LNCaP clone FGC (cell line): ENCODE results near the gene RNF112.
"Not testable (repeated sequence)": the region's sequence is repeated elsewhere in the genome, so short reads cannot be mapped to it uniquely, and the experiment has no call there.

Experiments used
- DNase-seq: peaks from one replicate; pipeline ENCODE4 v3.0.0-alpha.2; 2011; ENCODE audit warnings: low read depth
- H3K4me3 ChIP-seq: 2 replicates; pipeline ENCODE4 v1.5.1; 2011; ENCODE audit warnings: mild to moderate bottlenecking, low read depth, low read length, control low read depth
- TF ChIP-seq, protein P1 (sequence below): IDR thresholded peaks from 2 replicates; pipeline ENCODE4 v1.5.1; 2012; ENCODE audit warnings: mild to moderate bottlenecking; ENCODE audit not compliant: control insufficient read depth, insufficient read depth; ENCODE audit errors: extremely low read depth

Gene RNF112

DNA sequence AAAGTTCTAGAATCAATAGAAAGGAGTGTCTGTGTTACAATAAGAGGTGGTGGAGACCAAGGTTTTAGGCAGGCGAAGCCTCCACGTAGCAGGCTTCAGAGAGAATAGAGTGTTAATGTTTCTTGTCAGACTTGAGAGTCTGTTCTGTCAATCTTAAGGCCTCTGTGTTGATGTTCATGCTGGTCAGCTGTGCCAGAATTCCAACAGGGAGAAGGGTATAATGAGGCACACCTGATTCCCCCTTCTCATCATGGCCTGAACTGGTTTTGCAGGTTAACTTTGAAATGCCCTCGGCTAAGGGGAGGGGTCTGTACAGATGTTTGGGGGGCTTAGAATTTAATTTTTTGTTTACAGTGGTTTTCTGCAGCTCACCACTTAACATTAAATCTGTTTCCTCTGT lies 46.0 kb downstream of the RNF112 start:
- TF ChIP-seq, protein P1, sequence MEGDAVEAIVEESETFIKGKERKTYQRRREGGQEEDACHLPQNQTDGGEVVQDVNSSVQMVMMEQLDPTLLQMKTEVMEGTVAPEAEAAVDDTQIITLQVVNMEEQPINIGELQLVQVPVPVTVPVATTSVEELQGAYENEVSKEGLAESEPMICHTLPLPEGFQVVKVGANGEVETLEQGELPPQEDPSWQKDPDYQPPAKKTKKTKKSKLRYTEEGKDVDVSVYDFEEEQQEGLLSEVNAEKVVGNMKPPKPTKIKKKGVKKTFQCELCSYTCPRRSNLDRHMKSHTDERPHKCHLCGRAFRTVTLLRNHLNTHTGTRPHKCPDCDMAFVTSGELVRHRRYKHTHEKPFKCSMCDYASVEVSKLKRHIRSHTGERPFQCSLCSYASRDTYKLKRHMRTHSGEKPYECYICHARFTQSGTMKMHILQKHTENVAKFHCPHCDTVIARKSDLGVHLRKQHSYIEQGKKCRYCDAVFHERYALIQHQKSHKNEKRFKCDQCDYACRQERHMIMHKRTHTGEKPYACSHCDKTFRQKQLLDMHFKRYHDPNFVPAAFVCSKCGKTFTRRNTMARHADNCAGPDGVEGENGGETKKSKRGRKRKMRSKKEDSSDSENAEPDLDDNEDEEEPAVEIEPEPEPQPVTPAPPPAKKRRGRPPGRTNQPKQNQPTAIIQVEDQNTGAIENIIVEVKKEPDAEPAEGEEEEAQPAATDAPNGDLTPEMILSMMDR = no peak
- no peak for DNase-seq
- no peak overlapping the region for H3K4me3 ChIP-seq

DNA sequence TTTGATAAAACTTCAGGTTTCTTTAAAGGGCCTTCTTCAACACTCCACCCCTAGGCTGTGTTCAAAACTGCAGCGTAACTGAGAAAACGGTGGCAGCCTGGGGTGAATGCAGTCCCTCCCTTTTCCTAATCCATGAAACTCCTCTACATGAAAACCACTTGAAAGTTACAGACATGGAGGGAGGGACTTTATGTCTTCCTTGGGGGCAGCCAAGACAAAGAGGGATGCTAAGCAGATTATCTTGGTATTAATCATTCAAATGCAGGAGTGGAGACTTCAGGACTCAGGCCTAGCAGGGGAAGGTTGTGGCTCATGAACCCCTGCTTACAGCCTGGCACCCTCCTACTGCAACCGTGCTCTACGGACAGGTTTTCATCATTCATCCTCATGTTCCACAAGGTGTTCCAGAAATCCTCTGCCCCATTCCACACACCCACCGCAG lies 46.8 kb downstream of the RNF112 start:
- TF ChIP-seq, protein P1 = no peak
- no peak for DNase-seq
- H3K4me3 ChIP-seq = no peak overlapping the region

DNA sequence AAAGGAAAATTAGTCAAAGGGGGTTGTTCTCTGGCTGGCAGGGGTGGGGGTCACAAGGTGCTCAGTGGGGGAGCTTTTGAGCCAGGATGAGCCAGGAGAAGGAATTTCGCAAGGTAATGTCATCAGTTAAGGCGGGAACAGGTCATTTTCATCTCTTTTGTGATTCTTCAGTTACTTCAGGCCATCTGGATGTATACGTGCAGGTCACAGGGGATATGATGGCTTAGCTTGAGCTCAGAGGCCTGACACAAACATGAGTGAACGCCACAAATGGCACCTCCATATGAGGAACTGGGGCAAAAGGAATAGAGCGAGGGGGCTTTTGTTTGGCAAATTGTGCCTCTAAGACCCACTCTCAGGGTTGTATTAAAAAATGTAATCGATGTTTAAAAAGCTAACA lies 47.4 kb downstream of the RNF112 start:
- DNase-seq, H3K4me3 ChIP-seq: not testable (repeated sequence)

DNA sequence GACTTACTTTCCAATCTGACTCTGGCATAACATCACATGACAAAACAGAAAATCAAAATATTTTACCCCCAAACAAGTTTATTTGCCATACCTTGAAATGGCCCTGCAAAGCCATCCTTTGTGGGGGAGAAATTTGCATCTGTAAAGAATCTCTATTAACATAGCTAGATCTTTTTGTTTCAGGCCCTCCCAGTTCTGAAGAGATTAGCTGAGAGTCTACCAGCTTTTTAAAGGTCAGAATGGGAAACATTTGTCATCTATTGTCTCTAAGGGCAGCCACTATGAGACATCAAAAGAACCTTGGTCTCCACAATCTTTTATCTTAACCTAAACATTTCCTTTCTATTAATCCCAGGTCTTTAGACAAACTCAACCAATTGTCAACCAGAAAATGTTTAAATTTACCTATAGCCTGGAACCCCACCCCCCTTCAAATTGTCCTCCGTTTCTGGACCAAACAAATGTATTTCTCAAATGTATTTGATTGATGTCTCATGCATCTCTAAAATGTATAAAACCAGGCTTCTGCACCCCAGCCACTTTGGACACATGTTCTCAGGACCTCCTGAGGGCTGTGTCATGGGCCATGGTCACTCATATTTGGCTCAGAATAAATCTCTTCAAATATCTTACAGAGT lies 48.1 kb downstream of the RNF112 start:
- DNase-seq = not testable (repeated sequence)

DNA sequence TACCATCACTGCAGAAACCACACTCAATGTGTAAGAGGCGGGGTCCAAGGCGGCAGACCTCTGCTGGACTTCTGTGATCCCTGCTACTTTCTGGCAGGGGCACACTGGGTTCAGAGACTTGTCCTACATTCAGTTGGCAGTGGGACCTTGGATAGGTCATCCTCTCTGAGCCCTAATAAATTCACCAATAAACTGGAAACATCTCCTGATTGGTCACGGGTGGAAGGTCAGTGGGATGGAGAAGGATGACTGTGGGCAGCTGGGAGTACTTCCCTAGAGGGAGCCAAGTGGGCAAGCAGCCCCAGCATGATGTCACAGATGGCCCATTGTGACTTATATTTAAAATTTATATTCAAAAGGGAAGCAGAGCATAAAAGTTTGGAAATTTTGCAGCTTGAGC lies 49.7 kb downstream of the RNF112 start:
- no peak overlapping the region for H3K4me3 ChIP-seq
- TF ChIP-seq, protein P1 = no peak
- DNase-seq = no peak

More for the DNA sequence above, 48.1 kb downstream of the RNF112 start:
- not testable (repeated sequence) for H3K4me3 ChIP-seq

DNA sequence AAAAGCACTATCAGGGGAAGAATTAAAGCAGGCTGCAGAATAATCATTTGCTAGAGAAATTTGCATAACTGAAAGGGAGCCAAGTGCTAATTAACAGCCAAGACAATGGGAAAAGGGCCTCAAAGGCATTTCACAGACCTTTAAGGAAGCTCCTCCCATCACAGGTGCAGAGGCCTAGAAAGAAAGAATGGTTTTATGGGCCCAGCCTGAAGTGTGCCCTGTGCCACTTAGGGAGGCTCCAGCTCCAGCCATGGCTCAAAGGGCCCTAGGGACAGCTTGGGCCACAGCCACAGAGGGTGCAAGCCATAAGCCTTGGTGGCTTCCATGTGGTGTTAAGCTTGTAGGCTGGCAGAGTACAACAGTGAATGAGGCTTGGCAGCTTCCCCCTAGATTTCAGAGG lies 50.1 kb downstream of the RNF112 start:
- H3K4me3 ChIP-seq = no peak overlapping the region
- TF ChIP-seq, protein P1 = no peak
- DNase-seq = no peak

DNA sequence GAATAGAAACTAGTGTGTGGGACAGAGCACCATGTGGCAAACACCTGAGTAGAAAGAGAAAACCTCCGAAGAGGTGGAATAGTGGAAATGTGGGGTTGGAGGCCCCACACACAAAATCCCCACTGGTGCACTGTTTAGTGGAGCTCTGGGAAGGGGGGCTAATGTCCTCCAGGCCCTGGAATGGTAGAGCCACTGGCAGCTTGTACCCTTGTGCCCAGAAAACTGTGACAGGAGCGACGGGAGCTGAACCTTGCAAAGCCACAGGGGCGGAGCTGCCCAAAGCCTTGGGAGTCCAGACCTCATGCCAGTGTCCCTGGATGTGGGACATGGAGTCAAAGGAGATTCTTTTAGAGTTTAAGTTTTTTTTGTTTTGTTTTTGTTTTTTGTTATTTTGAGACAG lies 50.6 kb downstream of the RNF112 start:
- no peak overlapping the region for H3K4me3 ChIP-seq
- DNase-seq = no peak
- TF ChIP-seq, protein P1 = no peak

DNA sequence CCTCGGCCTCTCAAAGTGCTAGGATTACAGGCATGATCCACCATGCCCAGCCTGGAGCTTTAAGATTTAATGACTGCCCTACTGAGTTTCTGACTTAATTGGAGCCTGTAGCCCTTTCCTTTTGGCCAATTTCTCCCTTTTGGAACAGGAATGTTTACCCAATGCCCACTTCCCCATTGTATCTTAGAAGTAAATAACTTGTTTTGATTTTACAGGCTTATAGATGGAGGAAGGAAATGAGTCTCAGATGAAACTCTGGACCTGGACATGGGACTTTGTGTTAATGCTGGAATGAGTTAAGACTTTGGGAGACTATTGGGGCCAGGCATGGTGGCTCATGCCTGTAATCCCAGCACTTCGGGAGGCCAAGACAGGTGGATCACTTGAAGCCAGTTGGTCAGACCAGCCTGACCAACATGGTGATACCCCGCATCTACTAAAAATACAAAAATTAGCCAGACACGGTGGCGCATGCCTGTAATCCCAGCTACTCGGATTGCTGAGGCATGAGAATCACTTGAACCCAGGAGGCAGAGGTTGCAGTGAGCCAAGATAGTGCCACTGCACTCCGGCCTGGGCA lies 51.5 kb downstream of the RNF112 start:
- DNase-seq, H3K4me3 ChIP-seq: not testable (repeated sequence)
